WTC11 (cell line): Measurements from ENCODE around the gene RPL11.
"Not testable (repeated sequence)": the region's sequence is repeated elsewhere in the genome, so short reads cannot be mapped to it uniquely, and the experiment has no call there.

Experiments
- JUN ChIP-seq: sonication (generic); formaldehyde crosslinking; IDR thresholded peaks from 2 replicates; pipeline ENCODE4 v1.8.0; 2023; ENCODE audit warnings: mild to moderate bottlenecking, missing genetic modification reagents
- SP1 ChIP-seq: sonication (generic); formaldehyde crosslinking; conservative IDR thresholded peaks from 2 replicates; pipeline ENCODE4 v1.8.1; 2022; ENCODE audit warnings: missing genetic modification reagents
- TEAD1 ChIP-seq: sonication (generic); formaldehyde crosslinking; IDR thresholded peaks from 2 replicates; pipeline ENCODE4 v1.8.0; 2022; ENCODE audit warnings: mild to moderate bottlenecking, missing genetic modification reagents
- ZNF317 ChIP-seq: sonication (generic); formaldehyde crosslinking; IDR thresholded peaks from 2 replicates; pipeline ENCODE4 v1.8.1; 2023; ENCODE audit warnings: low read depth, mild to moderate bottlenecking, moderate library complexity, missing genetic modification reagents, borderline replicate concordance
- TF ChIP-seq, protein P1 (sequence below): fragments of 200-600 bp; IDR thresholded peaks from 2 replicates; pipeline ENCODE4 v1.8.0; 2022; ENCODE audit warnings: antibody characterized with exemption
- TF ChIP-seq, protein P2 (sequence below): sonication (generic); formaldehyde crosslinking; IDR thresholded peaks from 2 replicates; pipeline ENCODE4 v1.8.1; 2022; ENCODE audit warnings: low read depth, missing genetic modification reagents, borderline replicate concordance

DNA sequence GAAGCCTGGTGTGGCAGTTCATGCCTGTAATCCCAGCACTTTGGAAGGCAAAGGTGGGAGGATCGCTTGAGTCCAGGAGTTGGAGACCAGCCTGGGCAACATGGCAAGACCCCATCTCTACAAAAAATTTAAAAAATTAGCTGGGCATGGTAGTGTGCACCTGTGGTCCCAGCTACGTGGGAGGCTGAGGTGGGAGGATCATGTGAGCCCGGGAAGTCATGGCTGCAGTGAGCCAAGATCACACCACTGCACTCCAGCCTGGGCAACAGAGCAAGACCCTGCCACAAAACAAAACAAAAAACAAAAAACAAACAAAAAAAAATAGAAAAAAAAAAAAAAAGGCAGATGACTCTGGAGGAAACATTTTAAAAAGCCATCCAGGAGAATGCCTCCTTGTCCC lies 3.9 kb upstream of the RPL11 start:
- not testable (repeated sequence) for TF ChIP-seq JUN, ZNF317, TEAD1, SP1 (CRISPR knock-in tag)
- TF ChIP-seq, protein P1, sequence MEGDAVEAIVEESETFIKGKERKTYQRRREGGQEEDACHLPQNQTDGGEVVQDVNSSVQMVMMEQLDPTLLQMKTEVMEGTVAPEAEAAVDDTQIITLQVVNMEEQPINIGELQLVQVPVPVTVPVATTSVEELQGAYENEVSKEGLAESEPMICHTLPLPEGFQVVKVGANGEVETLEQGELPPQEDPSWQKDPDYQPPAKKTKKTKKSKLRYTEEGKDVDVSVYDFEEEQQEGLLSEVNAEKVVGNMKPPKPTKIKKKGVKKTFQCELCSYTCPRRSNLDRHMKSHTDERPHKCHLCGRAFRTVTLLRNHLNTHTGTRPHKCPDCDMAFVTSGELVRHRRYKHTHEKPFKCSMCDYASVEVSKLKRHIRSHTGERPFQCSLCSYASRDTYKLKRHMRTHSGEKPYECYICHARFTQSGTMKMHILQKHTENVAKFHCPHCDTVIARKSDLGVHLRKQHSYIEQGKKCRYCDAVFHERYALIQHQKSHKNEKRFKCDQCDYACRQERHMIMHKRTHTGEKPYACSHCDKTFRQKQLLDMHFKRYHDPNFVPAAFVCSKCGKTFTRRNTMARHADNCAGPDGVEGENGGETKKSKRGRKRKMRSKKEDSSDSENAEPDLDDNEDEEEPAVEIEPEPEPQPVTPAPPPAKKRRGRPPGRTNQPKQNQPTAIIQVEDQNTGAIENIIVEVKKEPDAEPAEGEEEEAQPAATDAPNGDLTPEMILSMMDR, result not testable (repeated sequence)
- TF ChIP-seq, protein P2, sequence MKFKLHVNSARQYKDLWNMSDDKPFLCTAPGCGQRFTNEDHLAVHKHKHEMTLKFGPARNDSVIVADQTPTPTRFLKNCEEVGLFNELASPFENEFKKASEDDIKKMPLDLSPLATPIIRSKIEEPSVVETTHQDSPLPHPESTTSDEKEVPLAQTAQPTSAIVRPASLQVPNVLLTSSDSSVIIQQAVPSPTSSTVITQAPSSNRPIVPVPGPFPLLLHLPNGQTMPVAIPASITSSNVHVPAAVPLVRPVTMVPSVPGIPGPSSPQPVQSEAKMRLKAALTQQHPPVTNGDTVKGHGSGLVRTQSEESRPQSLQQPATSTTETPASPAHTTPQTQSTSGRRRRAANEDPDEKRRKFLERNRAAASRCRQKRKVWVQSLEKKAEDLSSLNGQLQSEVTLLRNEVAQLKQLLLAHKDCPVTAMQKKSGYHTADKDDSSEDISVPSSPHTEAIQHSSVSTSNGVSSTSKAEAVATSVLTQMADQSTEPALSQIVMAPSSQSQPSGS (CRISPR knock-in tag), result not testable (repeated sequence)
